HG03135 (cell line): ENCODE data around the gene SCMH1.

Source experiments
- ATAC-seq: cut with Tn5 transposase; IDR thresholded peaks from one replicate; pipeline ENCODE4 v1.9.1; 2021; ENCODE audit warnings: mild to moderate bottlenecking, moderate library complexity; ENCODE audit not compliant: unreplicated experiment

Gene SCMH1

DNA sequence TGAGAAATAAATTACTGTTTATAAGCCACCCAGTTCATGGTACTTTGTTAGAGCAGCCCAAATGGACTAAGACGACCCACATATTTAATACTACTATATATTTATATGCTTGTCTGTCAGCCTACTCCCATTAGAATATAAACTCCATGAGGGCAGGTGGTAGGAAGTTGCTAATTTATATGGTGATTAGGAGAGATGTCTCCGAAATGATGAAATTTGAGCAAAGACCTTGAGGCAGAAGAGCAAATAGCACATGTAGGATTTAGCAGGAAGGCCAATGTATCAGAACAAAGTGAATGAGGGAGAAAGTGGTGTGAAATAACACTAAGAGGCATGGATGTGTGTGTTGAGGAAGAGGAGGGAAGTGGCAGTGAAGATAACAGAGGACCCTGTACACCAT, 210.0 kb downstream of the SCMH1 start:
- ATAC-seq, result no peak

DNA sequence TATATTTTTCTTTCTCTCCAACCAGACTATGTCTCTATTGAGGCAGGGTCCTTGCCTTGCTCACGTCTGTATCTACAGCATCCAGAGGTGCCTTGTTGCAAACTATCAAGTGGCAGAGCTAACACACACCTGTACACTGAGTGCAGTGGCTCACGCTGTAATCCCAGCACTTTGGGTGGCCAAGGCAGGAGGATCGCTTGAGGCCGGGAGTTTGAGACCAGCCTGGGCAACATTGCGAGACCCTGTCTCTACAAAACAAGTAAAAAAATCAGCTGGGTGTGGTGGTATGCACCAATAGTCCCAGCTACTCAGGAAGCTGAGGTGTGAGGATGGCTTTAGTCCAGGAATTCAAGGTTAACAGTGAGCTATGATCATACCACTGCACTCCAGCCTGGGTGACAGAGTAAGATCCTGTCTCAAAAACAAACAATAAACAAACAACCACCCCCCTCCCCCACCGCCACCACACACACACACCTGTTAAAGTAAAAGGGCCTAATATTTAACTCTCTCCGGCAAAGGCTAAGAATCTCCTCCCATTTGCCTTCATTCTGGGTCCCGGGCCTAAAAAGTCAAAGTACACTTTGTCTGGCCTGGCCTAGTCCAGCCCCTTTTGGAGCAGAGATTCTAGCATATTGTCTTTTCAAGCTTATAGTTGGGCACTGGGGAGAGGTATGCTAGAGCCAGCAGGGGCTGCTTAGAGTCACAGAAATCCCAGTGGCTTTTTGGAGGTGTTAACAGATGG, 211.1 kb downstream of the SCMH1 start:
- no peak for ATAC-seq

- no peak for ATAC-seq
These were observed 214.0 kb downstream of the SCMH1 start for GRCh38 chr1:41028034-41028642.

DNA sequence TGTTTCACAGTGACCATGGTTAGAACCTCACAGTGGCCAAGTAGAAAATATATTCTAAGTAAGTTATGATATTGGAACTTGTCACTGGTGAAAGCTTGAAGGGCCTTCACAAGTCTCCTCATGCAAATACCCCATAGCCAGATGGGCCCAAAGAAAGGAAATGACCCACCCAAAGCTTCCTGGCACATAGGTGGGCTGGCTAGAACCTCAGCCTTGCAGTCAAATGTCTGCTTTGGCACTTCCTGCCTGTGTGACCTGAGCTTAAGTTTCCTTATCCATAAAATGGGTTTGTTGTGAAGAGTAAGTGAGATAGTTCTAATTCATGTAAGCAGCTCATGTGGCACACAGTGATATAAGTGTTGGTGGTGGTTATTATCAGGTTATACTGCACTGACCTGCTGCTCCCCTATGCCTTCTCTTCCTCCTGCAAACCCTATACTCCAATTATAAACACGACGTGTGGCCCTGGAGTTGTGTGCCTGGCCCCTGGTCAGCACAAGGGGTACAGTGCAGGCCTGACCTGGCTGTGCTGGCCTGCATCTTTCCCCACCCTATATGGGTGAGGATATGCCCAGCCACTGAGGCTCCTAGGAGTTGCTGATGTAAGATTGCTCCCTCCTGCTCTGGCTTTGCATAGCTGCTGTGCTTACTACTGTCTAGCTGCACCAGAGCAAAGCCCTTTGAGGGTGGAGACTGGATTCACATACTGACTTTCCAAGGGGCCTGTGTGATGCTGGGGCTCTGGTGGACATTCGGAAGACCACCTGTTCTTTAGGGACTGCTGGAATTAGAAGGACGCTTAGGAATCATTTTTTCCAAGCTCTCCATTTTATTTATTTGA, 215.9 kb downstream of the SCMH1 start:
- ATAC-seq, result no peak

GRCh38 chr1:41024953-41025352, 217.2 kb downstream of the SCMH1 start:
- no peak for ATAC-seq

- ATAC-seq, result no peak
These were observed 218.7 kb downstream of the SCMH1 start for GRCh38 chr1:41023279-41023990.

GRCh38 chr1:41022424-41022823, 219.7 kb downstream of the SCMH1 start:
- no peak for ATAC-seq

GRCh38 chr1:41021526-41022308, 220.4 kb downstream of the SCMH1 start, which contains the start of gene SLFNL1:
TSS of gene SLFNL1 (minus strand) at chr1:41021725. CDS start at chr1:41020660, 1,065 bp downstream.
- no peak for ATAC-seq

DNA sequence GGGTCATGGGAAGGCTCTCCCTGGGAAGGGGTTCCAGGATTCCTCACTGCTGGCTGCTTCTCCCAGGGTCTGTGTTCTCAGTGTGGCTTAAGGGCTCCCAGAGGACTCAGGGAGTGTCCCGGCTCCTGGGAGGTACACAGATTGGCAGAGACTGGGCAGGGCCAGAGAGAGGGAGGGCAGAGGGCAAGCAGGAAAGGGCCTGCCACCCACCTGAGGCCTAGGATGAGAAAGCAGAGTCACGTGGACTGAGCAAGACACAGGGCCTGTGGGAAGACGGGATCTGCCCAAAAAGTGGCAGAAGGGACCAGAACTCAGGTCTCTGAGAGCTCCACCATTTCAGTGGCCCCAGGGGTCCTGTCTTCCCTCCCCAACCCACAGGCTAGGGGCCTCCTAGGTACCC, 221.5 kb downstream of the SCMH1 start:
- ATAC-seq, result no peak

- no peak for ATAC-seq
These were observed 222.0 kb downstream of the SCMH1 start for GRCh38 chr1:41020109-41020576.

GRCh38 chr1:41019353-41019745, 222.8 kb downstream of the SCMH1 start:
- ATAC-seq, result no peak

GRCh38 chr1:41018018-41018410, 224.1 kb downstream of the SCMH1 start:
- ATAC-seq, result no peak

DNA sequence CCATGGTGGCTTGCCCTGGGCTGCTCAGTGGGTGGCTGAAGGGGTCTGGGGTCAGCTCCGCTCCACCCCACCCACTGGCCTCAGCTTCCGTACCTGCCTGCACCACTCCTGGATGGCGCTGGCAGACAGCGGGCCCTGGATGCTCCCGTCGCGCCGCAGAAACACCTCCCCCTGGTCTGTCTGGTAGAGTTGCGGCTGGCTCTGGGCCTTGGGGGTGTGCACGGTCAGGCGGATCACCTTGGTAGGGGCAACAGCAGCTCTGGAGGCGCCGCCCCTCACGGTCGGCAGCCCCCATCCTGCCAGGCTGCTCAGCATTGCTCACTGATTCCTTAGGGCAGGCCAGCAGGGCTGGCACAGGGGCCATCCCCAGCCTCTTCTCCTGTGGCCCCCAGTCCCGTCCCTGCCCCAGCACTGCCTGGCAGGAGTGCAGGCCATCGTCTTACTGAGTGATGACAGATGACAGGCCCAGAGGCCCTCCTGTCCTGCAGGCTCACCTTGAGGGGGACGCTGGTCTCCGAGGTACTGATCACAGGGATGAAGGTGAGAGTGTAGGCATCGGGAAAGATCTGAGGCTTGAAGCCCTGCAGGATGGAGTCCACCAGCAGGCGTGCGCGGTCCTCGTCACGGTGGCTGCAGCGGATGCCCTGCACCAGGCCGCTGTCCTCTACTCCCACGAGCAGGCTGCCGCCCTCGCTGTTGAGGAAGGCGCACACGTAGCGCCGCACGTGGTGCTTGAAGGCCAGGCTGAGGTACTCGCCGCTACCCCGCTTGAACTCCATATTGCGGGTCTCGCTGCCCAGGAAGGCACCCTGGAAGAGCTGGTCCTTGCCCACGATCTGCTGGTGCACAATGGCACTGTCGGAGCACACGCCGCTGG, 224.7 kb downstream of the SCMH1 start:
- no peak for ATAC-seq

DNA sequence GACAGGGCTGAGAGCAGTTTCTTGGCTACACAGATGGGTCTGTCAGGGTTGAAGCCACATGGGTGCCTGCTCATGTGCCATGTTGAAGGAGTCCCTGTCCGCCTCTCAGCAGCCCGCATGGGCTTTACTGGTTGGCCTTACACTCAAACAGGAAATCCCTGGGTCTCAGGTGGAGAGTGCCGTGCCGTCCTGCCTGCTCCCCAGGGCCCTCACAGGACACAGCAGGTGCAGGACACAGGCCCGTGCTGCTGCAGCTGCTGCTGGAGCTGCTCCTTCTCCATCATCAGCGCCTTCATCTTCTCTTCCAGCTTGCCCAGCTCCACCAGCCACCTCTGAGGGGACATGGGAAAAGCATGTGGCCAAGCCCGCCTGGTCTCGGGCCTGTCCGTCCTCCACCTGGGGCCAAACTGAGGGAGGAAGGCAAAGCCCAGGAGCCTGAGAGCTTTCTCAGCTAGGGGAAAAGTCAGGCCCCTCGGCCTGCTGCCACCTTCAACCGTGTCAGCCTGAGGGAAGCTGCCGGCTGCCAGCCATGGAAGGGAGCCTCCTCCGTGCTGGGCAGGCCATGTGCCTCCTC, 226.1 kb downstream of the SCMH1 start:
- ATAC-seq, result no peak

- no peak for ATAC-seq
These were observed 226.7 kb downstream of the SCMH1 start for GRCh38 chr1:41015281-41015896.

DNA sequence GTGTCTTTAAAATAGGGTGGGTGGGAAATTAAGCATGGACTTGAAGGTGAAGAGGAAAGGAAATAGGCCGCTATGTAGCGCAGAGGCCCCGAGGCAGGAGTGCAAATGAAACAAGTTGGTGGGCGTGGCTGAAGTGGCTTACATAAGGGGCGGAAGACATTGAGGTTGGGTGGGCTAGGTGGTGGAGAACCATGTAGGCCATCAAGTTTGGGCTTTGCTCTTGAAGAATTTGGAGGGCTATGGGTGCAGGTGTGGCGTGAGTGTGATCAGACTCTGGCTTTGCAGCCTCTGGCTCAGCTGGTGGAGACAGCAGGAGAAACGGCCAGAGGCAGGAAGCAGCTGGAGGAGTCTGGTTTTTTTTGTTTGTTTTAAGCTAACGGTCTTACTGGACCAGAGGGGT, 227.2 kb downstream of the SCMH1 start:
- no peak for ATAC-seq

DNA sequence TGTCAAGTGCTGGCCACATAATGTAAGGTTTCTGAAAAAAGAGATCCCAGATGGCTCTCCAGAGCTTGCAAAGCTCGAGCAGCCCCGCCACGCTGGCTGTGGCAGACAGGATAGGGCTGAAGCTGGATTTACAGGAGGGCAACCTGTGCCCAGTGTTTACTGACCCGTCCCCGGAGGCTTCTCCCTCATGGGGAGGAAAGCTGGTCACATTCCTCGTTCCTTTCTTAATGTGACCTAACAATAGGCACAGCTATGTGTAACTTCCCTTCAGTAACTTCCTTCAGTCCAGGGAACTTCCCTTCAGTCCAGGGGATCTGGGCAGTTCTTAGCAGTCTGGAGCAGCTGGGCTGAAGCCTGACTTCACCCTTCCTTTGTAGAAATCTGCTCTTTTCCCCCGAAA, 228.3 kb downstream of the SCMH1 start:
- ATAC-seq, result no peak

DNA sequence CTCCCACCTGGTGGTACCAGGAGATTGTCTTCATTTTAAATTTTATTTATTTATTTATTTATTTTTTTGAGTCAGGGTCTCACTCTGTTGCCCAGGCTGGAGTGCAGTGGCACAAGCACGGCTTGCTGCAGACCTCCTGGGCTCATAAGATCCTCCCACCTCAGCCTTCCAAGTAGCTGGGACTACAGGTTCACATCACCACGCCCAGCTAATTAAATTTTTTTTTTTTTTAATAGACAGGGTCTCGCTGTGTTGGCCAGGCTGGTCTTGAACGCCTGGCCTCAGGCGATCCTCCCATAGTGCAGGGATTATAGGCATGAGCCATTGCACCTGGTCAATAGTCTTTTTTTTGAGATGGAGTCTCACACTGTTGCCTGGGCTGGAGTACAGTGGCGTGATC, 229.1 kb downstream of the SCMH1 start:
- ATAC-seq, result no peak
